ENCODE results near the gene NRTN.
A peak's percentile ranks its signal among the peaks of the same experiment; 100 is the strongest.
"Not testable (repeated sequence)": the region's sequence is repeated elsewhere in the genome, so short reads cannot be mapped to it uniquely, and the experiment has no call there.

The NRTN gene

GRCh38 chr19:5804516-5805461 is at the start of gene NRTN:
Gene NRTN (plus strand): TSS chr19:5805067. CDS start chr19:5824166, 19,099 bp downstream.
- peak in 2 of 3 donors; percentile 25 to 63 for DNase-seq

DNA sequence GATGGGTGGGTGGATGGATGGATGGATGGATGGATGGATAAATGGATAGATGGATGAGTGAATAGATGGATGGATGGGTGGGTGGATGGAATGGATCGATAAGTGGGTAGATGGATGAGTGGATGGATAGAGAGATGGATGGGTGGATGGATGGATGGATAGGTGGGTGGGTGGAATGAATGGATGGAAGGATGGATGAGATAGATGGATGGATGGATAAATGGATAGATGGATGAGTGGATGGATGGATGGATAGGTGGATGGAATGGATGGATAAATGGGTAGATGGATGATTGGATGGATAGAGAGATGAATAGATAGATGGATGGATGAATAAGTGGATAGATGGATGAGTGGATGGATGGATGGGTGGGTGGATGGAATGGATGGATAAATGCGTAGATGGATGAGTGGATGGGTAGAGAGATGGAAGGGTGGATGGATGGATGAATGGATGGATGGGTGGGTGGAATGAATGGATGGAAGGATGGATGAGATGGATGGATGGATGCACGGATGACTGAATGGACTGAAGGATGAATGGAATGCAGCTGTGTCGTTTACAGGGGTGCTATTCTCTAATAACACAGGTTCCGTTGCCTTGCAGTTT is 42.2 kb upstream of the NRTN start:
- DNase-seq: no peak

- DNase-seq: no peak
Measured at GRCh38 chr19:5765220-5765619, 39.6 kb upstream of the NRTN start.

DNA sequence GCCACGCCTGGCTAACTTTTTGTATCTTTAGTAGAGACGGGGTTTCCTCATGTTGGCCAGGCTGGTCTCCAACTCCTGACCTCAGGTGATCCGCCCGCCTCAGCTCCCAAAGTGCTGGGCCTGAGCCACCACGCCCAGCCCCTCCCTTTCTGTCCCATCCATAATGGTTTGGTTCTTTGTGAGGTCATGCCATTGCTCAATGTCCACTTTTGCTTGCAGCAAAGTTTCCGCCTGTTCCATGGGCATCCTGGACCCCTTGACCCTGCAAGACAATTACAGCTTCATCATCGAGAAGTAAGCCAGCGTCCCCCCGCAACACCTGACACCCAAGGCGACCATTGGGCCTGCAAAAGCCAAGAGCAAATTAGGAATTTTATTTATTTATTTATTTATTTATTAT is 36.9 kb upstream of the NRTN start:
- no peak for DNase-seq

DNA sequence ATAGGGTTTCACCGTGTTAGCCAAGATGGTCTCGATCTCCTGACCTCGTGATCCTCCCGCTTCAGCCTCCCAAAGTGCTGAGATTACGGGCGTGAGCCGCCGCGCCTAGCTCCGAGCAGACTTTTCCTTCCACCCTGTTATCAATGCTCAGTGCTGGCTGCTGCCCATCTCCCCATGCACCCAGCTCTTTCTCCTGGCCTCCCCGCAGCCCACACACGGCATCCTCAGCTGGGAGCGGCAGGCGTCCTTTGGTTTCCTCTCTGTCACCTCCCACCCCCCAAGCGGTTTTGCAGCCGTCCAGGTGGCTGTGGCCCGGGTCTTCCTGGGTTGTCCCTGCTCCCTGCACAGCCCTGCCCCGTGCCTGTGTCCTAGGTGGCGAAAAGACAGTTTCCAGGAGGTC is 32.5 kb upstream of the NRTN start:
- DNase-seq: no peak

GRCh38 chr19:5773276-5773675 is 31.6 kb upstream of the NRTN start:
- no peak for DNase-seq

- DNase-seq: no peak
Measured at GRCh38 chr19:5774921-5775320, 29.9 kb upstream of the NRTN start.

GRCh38 chr19:5775668-5776309 is 29.1 kb upstream of the NRTN start:
- no peak for DNase-seq

DNA sequence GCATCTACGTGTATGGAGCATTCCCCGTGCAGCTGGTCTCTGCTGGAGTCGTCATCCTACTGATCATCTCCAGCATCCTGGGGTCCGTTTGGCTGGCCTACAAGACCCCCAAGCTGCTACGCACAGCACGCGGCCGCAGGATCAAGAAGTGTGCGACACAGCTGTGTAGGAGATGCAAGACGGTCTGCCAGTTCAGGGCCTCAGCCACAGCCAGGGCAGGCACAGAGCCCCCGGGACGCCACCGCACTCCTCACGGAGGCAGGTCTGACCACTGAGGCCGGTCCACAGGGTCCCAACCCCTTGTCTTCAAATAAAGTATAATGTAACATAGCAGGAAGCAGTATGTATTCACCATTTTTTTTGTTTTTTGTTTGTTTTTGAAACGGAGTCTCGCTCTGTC is 26.5 kb upstream of the NRTN start:
- no peak for DNase-seq

- not testable (repeated sequence) for DNase-seq
Measured at GRCh38 chr19:5780916-5781315, 24.0 kb upstream of the NRTN start.

GRCh38 chr19:5782322-5782721 is 22.5 kb upstream of the NRTN start:
- no peak for DNase-seq

DNA sequence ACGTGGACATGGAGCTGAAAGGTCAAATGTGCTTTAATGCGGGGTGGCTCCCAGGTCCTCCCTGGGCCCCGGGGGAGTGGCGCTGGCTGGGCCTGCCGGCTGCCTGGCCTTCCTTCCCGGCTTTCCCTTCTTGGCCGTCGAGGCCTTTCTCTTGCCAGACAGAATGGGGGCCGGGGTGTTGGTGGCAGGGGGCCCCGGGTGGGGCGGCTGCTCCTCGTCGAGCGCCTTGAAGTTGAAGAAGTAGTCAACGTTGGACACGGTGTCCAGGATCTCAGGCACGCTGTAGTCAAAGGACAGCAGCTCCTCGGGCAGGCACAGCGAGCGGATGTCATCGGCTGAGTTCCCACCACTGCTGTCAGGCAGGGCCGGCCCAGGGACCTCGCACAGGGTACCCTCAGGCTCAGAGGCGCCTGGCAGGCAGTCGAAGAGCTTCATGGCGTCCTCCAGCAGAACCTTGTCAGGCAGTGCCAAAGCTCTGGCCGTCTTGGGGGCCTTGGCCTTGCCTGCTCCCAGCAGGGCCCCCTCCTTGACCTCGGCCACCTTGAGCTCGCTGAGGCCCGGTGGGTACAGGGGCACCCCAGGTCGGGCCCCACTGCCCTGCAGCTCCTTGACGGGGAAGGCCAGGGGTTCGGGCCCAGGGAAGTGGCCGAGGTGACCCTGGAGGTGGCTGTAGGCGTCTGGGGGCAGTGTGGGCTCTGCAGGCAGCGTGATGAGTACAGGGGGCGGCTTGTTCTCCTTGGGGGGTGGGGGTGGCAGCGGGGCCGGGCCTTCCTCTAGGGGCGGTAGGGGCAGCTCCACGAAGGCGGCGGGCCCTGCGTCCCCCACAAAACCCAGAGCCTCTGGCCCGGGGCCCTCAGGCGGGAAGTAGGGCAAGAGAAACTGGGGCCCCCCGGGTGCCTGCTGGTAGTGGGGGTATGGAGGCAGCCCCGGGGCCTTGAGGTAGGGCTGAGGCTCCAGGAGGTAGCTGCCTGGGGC is 21.6 kb upstream of the NRTN start:
- DNase-seq: no peak

DNA sequence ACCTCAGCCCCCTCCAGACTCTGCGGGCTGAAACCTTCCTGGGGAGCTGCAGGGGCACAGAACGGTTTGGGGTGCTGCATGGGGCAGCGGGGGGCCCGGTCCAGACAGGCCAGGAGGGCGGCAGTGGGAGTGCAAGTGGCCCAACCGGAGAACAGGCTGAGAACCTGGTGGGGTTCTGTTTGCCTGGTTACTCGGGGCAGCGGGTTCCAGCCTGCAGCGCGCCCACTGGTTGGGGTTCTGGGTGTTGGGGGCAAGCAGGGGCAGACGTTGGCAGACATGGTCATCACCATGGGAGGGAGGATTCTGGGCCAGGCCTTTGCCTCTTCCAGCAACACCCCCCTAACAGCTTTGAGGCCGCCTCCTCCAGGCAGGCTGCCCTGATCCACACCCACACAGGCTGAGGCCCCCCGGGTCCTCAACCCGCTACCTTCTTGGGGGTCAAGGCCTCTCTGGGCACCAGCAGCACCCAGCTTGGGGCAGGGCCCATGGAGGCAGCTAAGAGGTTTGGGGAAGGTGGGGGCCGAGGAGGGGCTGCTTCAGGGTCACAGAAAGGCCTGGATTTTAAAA is 20.2 kb upstream of the NRTN start, which contains the start of gene PRR22:
Gene PRR22 (minus strand): TSS at position 166 of the 567 bp plus-strand sequence. CDS start 86 bp downstream, at position 80.
- DNase-seq: no peak

DNA sequence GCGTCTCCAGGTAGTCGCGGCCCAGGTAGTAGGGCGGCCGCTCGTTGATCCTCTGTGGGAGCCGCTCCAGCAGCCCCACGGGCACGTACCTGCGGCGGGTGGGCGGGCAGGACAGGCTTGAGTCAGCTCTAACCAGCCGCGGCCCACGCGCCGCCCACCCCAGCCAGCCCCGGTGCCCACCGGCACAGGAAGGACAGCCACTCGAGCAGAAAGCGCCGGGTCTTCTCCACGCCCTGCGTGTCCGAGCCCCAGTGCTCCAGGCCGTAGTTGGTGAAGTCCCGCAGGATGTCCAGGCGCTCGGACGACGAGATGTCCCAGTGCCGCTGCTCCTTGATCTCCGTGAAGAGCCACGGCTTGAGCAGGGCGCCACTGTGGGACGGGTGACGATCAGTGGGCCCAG is 19.4 kb upstream of the NRTN start:
- DNase-seq: no peak

DNA sequence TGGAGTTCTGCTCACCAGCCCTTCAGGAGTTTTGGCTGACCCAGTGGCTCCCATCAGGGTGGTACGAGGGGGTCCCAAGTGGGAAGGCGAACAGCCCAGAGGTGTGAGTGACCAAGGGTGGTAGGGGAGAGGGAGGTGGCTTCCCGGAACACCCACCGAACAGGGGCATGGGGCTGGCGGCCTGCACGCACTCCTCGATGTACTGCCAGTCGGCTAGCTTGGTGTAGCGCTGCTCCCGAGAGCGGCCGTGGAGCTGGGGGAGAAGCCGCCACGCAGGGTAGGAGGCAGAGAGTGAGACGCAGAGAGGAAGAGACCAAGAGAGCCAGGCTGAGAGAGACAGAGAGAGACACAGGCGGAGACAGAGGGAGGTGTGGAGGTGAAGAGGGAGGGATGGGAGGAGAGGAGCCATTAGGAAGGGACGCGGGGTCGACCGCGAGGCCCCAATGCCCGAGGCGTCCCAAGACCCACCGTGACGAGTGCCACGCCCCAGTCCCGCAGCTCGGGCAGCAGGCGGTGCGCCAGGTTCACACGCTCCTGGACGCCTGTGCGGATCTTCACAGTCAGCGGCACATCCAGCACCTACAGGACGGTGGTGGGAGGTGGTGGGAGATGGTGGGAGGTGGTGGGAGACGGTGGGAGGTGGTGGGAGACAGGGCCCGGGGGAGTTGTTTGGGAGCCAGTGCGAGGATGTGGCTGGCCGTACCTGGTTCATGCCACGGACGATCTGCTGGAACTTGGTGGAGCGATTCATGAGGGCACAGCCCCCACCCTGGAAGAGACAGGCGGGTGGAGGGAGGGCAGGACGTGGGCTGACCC is 18.1 kb upstream of the NRTN start:
- no peak for DNase-seq

GRCh38 chr19:5787409-5788182 is 17.3 kb upstream of the NRTN start:
- no peak for DNase-seq

GRCh38 chr19:5788422-5788821 is 16.4 kb upstream of the NRTN start:
- no peak for DNase-seq

DNA sequence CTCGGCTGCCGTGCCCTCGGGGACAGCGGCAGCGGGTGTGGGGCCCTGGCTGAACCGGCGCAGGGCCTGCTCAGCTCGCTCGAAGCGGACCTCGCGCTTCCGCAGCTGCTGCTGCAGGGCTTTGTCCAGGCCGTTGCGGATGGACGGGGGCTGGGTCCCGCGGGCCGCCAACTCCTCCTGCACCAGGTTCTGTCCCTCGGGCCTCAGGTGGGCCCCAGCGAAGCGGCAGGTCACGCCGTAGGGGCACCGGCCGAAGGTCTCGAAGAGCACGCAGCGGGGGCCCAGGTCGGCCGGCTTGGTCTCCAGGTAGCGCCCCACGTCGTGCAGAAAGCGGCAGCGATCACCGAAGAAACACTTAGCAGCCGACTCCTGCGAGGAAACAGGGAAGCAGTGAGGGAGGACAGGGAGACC is 15.5 kb upstream of the NRTN start:
- DNase-seq: no peak

GRCh38 chr19:5789886-5790558 is 14.8 kb upstream of the NRTN start:
- DNase-seq: no peak
